ENCODE data around the gene VTI1B.

- TF ChIP-seq CTCF (IDR thresholded peaks at IDR 0.05; ENCODE audit: low read depth, low read length, missing input control) (no peak), RAD21 (IDR thresholded peaks at IDR 0.05) (no peak), MAX (IDR thresholded peaks at IDR 0.05) (no peak), YY1 (IDR thresholded peaks at IDR 0.05) (no peak), SP1 (IDR thresholded peaks at IDR 0.05) (no peak), REST (IDR thresholded peaks at IDR 0.05) (no peak)
Measured at GRCh38 chr14:67652189-67652588, 22.2 kb downstream of the VTI1B start.
